Measurements from ENCODE around the gene ASAH2. TPM values are rescaled to one million over a fixed set of nuclear protein-coding genes. Genes with fewer than 3 reads are reported as not detected.
"Not testable (repeated sequence)": the region's sequence is repeated elsewhere in the genome, so short reads cannot be mapped to it uniquely, and the experiment has no call there.

Gene ASAH2
- total and polyA plus RNA-seq, 4 donors: 0.08 to 5.2 (median 2.2) TPM

GRCh38 chr10:50267877-50268276 lies 16.6 kb upstream of the ASAH2 start:
- 86 to 89% methylated on average over 3 of the region's 3 CpGs for WGBS, 2 donors
- H3K4me3 ChIP-seq (ENCODE audit: low read length in 2 of 2); DNase-seq; H3K27me3 ChIP-seq (ENCODE audit: control insufficient read depth in 1 of 2, insufficient read depth in 2 of 2, low read length in 1 of 2); H3K4me1 ChIP-seq (ENCODE audit: control insufficient read depth in 1 of 2, insufficient read depth in 2 of 2, low read length in 2 of 2); H3K36me3 ChIP-seq (ENCODE audit: control insufficient read depth in 1 of 2, insufficient read depth in 2 of 2, low read length in 1 of 2); H3K27ac ChIP-seq (ENCODE audit: low read depth in 1 of 2, low read length in 2 of 2); H3K9me3 ChIP-seq (ENCODE audit: control insufficient read depth, low read length); intact Hi-C loops (cut with DNase I); ATAC-seq (ENCODE audit: low FRiP score): not testable (repeated sequence)

- H3K4me1 ChIP-seq (ENCODE audit: control insufficient read depth in 1 of 2, insufficient read depth in 2 of 2, low read length in 2 of 2); H3K9me3 ChIP-seq (ENCODE audit: control insufficient read depth, low read length); ATAC-seq (ENCODE audit: low FRiP score); H3K4me3 ChIP-seq (ENCODE audit: low read length in 2 of 2); H3K36me3 ChIP-seq (ENCODE audit: control insufficient read depth in 1 of 2, insufficient read depth in 2 of 2, low read length in 1 of 2); intact Hi-C loops (cut with DNase I); DNase-seq; H3K27me3 ChIP-seq (ENCODE audit: control insufficient read depth in 1 of 2, insufficient read depth in 2 of 2, low read length in 1 of 2); H3K27ac ChIP-seq (ENCODE audit: low read depth in 1 of 2, low read length in 2 of 2): not testable (repeated sequence)
- 92% methylated on average over 10 of the region's 10 CpGs for WGBS, 2 donors
Measured at GRCh38 chr10:50262625-50263024, 11.3 kb upstream of the ASAH2 start.

- Histone ChIP-seq H3K36me3 (ENCODE audit: control insufficient read depth in 1 of 2, insufficient read depth in 2 of 2, low read length in 1 of 2) (no peaks in the 10 kb centered on the region), H3K27me3 (ENCODE audit: control insufficient read depth in 1 of 2, insufficient read depth in 2 of 2, low read length in 1 of 2) (no peaks in the 10 kb centered on the region), H3K27ac (ENCODE audit: low read depth in 1 of 2, low read length in 2 of 2) (no peak overlapping the region), H3K9me3 (ENCODE audit: control insufficient read depth, low read length) (peaks cover 2% of the 10 kb centered on the region), H3K4me3 (ENCODE audit: low read length in 2 of 2) (no peak overlapping the region), H3K4me1 (ENCODE audit: control insufficient read depth in 1 of 2, insufficient read depth in 2 of 2, low read length in 2 of 2) (no peaks in the 10 kb centered on the region)
- WGBS, 2 donors: 3 to 12% methylated on average over 2 of the region's 2 CpGs
- DNase-seq (no peak), ATAC-seq (ENCODE audit: low FRiP score) (no peak)
- intact Hi-C loops (cut with DNase I): no loop called here
Measured at GRCh38 chr10:50260791-50261281, 9.5 kb upstream of the ASAH2 start.

- WGBS, 2 donors: 40 to 49% methylated on average over 2 of the region's 2 CpGs
- H3K27me3 ChIP-seq (ENCODE audit: control insufficient read depth in 1 of 2, insufficient read depth in 2 of 2, low read length in 1 of 2): no peaks in the 10 kb centered on the region
Measured at GRCh38 chr10:50254479-50254878, 3.2 kb upstream of the ASAH2 start.

GRCh38 chr10:50250096-50250854 lies 1.0 kb downstream of the ASAH2 start:
- H3K4me1 ChIP-seq (ENCODE audit: control insufficient read depth in 1 of 2, insufficient read depth in 2 of 2, low read length in 2 of 2): no peaks in the 10 kb centered on the region
- no peaks in the 10 kb centered on the region for H3K36me3 ChIP-seq (ENCODE audit: control insufficient read depth in 1 of 2, insufficient read depth in 2 of 2, low read length in 1 of 2)
- no peak overlapping the region for H3K27ac ChIP-seq (ENCODE audit: low read depth in 1 of 2, low read length in 2 of 2)
- DNase-seq (no peak), ATAC-seq (ENCODE audit: low FRiP score) (no peak)
- WGBS, 2 donors: 77 to 78% methylated on average over 2 of the region's 2 CpGs
- intact Hi-C loops (cut with DNase I): no loop called here
- peaks cover 0 to 3% of the 10 kb centered on the region in 2 donors for H3K27me3 ChIP-seq (ENCODE audit: control insufficient read depth in 1 of 2, insufficient read depth in 2 of 2, low read length in 1 of 2)
- no peak overlapping the region for H3K4me3 ChIP-seq (ENCODE audit: low read length in 2 of 2)
- H3K9me3 ChIP-seq (ENCODE audit: control insufficient read depth, low read length): no peaks in the 10 kb centered on the region

More at GRCh38 chr10:50254479-50254878, 3.2 kb upstream of the ASAH2 start:
- Histone ChIP-seq H3K4me3 (ENCODE audit: low read length in 2 of 2) (no peak overlapping the region), H3K27ac (ENCODE audit: low read depth in 1 of 2, low read length in 2 of 2) (no peak overlapping the region), H3K9me3 (ENCODE audit: control insufficient read depth, low read length) (no peaks in the 10 kb centered on the region), H3K36me3 (ENCODE audit: control insufficient read depth in 1 of 2, insufficient read depth in 2 of 2, low read length in 1 of 2) (no peaks in the 10 kb centered on the region), H3K4me1 (ENCODE audit: control insufficient read depth in 1 of 2, insufficient read depth in 2 of 2, low read length in 2 of 2) (no peaks in the 10 kb centered on the region)
- no peak for DNase-seq
- no peak for ATAC-seq (ENCODE audit: low FRiP score)
- intact Hi-C loops (cut with DNase I): no loop called here

- 73% methylated on average over 5 of the region's 5 CpGs for WGBS, 2 donors
- DNase-seq (no peak), ATAC-seq (ENCODE audit: low FRiP score) (no peak)
- Histone ChIP-seq H3K36me3 (ENCODE audit: control insufficient read depth in 1 of 2, insufficient read depth in 2 of 2, low read length in 1 of 2) (no peaks in the 10 kb centered on the region), H3K27me3 (ENCODE audit: control insufficient read depth in 1 of 2, insufficient read depth in 2 of 2, low read length in 1 of 2) (peaks cover 2 to 3% of the 10 kb centered on the region in 2 donors), H3K27ac (ENCODE audit: low read depth in 1 of 2, low read length in 2 of 2) (no peak overlapping the region), H3K4me3 (ENCODE audit: low read length in 2 of 2) (no peak overlapping the region), H3K4me1 (ENCODE audit: control insufficient read depth in 1 of 2, insufficient read depth in 2 of 2, low read length in 2 of 2) (no peaks in the 10 kb centered on the region), H3K9me3 (ENCODE audit: control insufficient read depth, low read length) (no peaks in the 10 kb centered on the region)
- intact Hi-C loops (cut with DNase I): no loop called here
Measured at GRCh38 chr10:50248598-50248997, 2.7 kb downstream of the ASAH2 start.

- Histone ChIP-seq H3K4me1 (ENCODE audit: control insufficient read depth in 1 of 2, insufficient read depth in 2 of 2, low read length in 2 of 2) (no peaks in the 10 kb centered on the region), H3K36me3 (ENCODE audit: control insufficient read depth in 1 of 2, insufficient read depth in 2 of 2, low read length in 1 of 2) (no peaks in the 10 kb centered on the region), H3K4me3 (ENCODE audit: low read length in 2 of 2) (no peak overlapping the region), H3K27ac (ENCODE audit: low read depth in 1 of 2, low read length in 2 of 2) (no peak overlapping the region), H3K27me3 (ENCODE audit: control insufficient read depth in 1 of 2, insufficient read depth in 2 of 2, low read length in 1 of 2) (peaks cover 2 to 3% of the 10 kb centered on the region in 2 donors), H3K9me3 (ENCODE audit: control insufficient read depth, low read length) (no peaks in the 10 kb centered on the region)
- WGBS, 2 donors: 43 to 45% methylated on average over 3 of the region's 3 CpGs
- intact Hi-C loops (cut with DNase I): no loop called here
- no peak for DNase-seq
- ATAC-seq (ENCODE audit: low FRiP score): no peak
Measured at GRCh38 chr10:50248062-50248461, 3.3 kb downstream of the ASAH2 start.

GRCh38 chr10:50244201-50244600 lies 7.1 kb downstream of the ASAH2 start:
- Histone ChIP-seq H3K9me3 (ENCODE audit: control insufficient read depth, low read length) (no peaks in the 10 kb centered on the region), H3K36me3 (ENCODE audit: control insufficient read depth in 1 of 2, insufficient read depth in 2 of 2, low read length in 1 of 2) (no peaks in the 10 kb centered on the region), H3K27me3 (ENCODE audit: control insufficient read depth in 1 of 2, insufficient read depth in 2 of 2, low read length in 1 of 2) (peaks cover 2 to 3% of the 10 kb centered on the region in 2 donors), H3K27ac (ENCODE audit: low read depth in 1 of 2, low read length in 2 of 2) (no peak overlapping the region), H3K4me1 (ENCODE audit: control insufficient read depth in 1 of 2, insufficient read depth in 2 of 2, low read length in 2 of 2) (no peaks in the 10 kb centered on the region), H3K4me3 (ENCODE audit: low read length in 2 of 2) (no peak overlapping the region)
- no peak for ATAC-seq (ENCODE audit: low FRiP score)
- intact Hi-C loops (cut with DNase I): loop anchor here in 1 of 2 donors (1.0 kb wide), 1 partner anchor 8 kb away; no protein-coding TSS in a partner anchor
- no peak for DNase-seq

GRCh38 chr10:50242777-50243176 lies 8.5 kb downstream of the ASAH2 start:
- intact Hi-C loops (cut with DNase I): no loop called here
- ATAC-seq (ENCODE audit: low FRiP score): no peak
- no peak overlapping the region for H3K4me3 ChIP-seq (ENCODE audit: low read length in 2 of 2)
- no peaks in the 10 kb centered on the region for H3K9me3 ChIP-seq (ENCODE audit: control insufficient read depth, low read length)
- H3K36me3 ChIP-seq (ENCODE audit: control insufficient read depth in 1 of 2, insufficient read depth in 2 of 2, low read length in 1 of 2): no peaks in the 10 kb centered on the region
- peaks cover 0 to 2% of the 10 kb centered on the region in 2 donors for H3K27me3 ChIP-seq (ENCODE audit: control insufficient read depth in 1 of 2, insufficient read depth in 2 of 2, low read length in 1 of 2)
- no peaks in the 10 kb centered on the region for H3K4me1 ChIP-seq (ENCODE audit: control insufficient read depth in 1 of 2, insufficient read depth in 2 of 2, low read length in 2 of 2)
- 92 to 95% methylated on average over 4 of the region's 4 CpGs for WGBS, 2 donors
- DNase-seq: no peak
- H3K27ac ChIP-seq (ENCODE audit: low read depth in 1 of 2, low read length in 2 of 2): no peak overlapping the region

Data from aorta (tissue), 5 donors.